ENCODE data around the gene TRPM3.

TRPM3 gene

DNA sequence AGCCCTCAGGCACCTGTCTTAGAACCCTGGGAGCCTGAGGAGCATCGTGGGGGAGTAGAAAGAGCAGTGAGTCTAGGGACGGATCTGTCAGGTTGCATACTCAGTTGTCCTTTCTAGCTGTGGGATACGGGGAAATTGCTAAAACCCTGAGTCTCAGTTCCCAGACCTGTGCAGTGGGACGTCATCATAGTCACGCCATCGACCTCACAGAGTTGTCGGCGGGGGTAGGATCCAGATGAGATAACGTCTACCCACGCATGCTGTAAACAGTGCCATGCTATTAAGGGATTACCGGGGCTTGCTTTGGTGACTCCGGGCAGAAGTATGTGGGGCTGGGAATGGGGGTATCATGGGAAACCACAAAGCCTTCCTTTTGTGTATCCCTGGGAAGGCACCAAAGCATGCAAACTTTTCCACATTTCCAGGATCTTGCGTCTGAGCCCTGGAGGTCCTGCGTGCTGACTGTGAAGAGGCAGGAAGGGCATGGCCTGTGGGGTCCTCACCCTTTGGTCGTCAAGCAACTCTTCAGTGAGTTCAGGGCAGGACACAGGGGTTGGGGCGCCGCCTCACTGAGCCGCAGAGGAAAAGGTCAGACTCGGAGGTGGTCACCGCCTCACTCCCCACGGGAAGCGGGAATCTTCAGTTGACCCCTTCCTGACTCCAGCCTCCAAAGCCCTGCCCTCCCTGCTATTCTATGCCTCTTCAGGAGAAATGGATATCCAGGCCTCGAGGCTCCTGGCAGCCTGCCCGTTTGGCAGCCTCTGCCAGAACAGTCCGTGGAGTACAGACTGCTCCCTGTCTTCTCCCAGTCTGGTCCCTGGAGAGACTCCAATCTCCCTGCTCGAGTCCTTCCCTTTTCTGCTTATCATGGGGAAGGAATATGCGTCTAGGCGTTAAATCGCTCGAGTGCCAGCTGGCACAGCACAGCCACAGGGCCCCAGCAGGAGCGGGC is 520.1 kb downstream of the TRPM3 start:
- H3K27ac ChIP-seq (ENCODE audit: low read length), result no peak overlapping the region
- TF ChIP-seq EZH2phosphoT487 (IDR thresholded peaks at IDR 0.05; ENCODE audit: low read depth), result no peak
- TF ChIP-seq CTCF (IDR thresholded peaks at IDR 0.05; ENCODE audit: low read depth, low read length), result no peak
- no peaks in the 10 kb centered on the region; the same call in 1 of the 2 replicates for H3K27me3 ChIP-seq (ENCODE audit: low read depth, low read length)
- no peak overlapping the region for H2AFZ ChIP-seq (ENCODE audit: low read depth, low read length)
- H3K4me3 ChIP-seq (ENCODE audit: low read length), result no peak overlapping the region
- no peaks in the 10 kb centered on the region for H3K79me2 ChIP-seq (ENCODE audit: low read length)
- no peaks in the 10 kb centered on the region for H4K20me1 ChIP-seq (ENCODE audit: insufficient read depth, low read length)
- H3K36me3 ChIP-seq (replicated peaks; ENCODE audit: low read depth, low read length), result no peaks in the 10 kb centered on the region
- H3K9me3 ChIP-seq (ENCODE audit: insufficient read depth, low read length), result no peaks in the 10 kb centered on the region
- peaks cover 13% of the 10 kb centered on the region for H3K4me1 ChIP-seq (ENCODE audit: low read length)
- H3K4me2 ChIP-seq (ENCODE audit: low read length), result no peak overlapping the region; the same call in 1 of the 2 replicates
- H3K9ac ChIP-seq (ENCODE audit: low read length), result no peak overlapping the region

DNA sequence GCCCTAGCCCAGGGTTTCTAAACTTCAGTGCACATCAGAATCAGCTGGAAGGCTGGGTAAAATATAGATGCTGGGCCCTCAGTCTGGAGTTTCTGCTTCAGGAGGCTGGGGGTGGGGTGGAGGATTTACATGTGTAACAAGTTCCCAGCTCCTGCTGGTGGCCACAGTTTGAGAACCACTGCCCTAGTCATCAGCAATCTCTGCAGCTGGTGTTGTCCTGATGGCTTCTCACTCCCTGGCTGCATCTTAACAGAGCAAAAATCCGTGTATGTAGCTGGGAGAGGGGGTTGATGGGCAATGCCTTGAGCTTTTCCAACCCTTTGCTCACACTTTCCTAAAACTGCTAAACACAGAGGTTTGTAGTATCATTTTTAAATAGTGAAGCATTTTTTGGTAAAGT is 520.9 kb downstream of the TRPM3 start:
- no peak overlapping the region for H3K27ac ChIP-seq (ENCODE audit: low read length)
- no peaks in the 10 kb centered on the region for H3K79me2 ChIP-seq (ENCODE audit: low read length)
- no peaks in the 10 kb centered on the region for H3K36me3 ChIP-seq (replicated peaks; ENCODE audit: low read depth, low read length)
- H3K27me3 ChIP-seq (ENCODE audit: low read depth, low read length), result no peaks in the 10 kb centered on the region; the same call in 1 of the 2 replicates
- H3K9ac ChIP-seq (ENCODE audit: low read length), result no peak overlapping the region
- H2AFZ ChIP-seq (ENCODE audit: low read depth, low read length), result no peak overlapping the region
- H3K9me3 ChIP-seq (ENCODE audit: insufficient read depth, low read length), result no peaks in the 10 kb centered on the region
- no peaks in the 10 kb centered on the region for H4K20me1 ChIP-seq (ENCODE audit: insufficient read depth, low read length)
- H3K4me1 ChIP-seq (ENCODE audit: low read length), result peaks cover 13% of the 10 kb centered on the region
- no peak overlapping the region for H3K4me3 ChIP-seq (ENCODE audit: low read length)
- H3K4me2 ChIP-seq (ENCODE audit: low read length), result no peak overlapping the region; the same call in 1 of the 2 replicates
- TF ChIP-seq EZH2phosphoT487 (IDR thresholded peaks at IDR 0.05; ENCODE audit: low read depth) (no peak), CTCF (IDR thresholded peaks at IDR 0.05; ENCODE audit: low read depth, low read length) (no peak)

DNA sequence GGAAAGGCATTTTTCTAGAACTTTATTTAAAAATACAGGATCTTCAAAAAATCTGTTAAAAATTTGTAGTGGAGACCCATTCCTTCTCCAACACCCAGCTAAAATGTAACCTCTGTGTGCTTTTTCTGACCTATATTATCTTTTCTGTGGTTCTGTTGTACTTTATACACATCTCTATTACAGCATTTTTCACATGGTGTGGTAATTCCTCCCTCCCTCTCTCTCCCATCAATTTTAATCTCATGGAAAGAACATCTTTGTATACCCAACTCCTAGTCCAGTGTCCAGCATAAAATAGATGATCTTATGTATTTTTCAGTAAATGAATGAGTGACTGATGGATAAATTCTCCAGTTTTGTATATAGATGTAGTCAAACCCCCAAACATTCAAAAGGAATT is 523.5 kb downstream of the TRPM3 start:
- Histone ChIP-seq H3K9ac (ENCODE audit: low read length) (no peak overlapping the region), H3K27ac (ENCODE audit: low read length) (no peak overlapping the region), H3K4me1 (ENCODE audit: low read length) (peaks cover 11% of the 10 kb centered on the region), H3K36me3 (replicated peaks; ENCODE audit: low read depth, low read length) (no peaks in the 10 kb centered on the region), H3K27me3 (ENCODE audit: low read depth, low read length) (no peaks in the 10 kb centered on the region; the same call in 1 of the 2 replicates), H4K20me1 (ENCODE audit: insufficient read depth, low read length) (no peaks in the 10 kb centered on the region), H3K4me3 (ENCODE audit: low read length) (no peak overlapping the region), H2AFZ (ENCODE audit: low read depth, low read length) (no peak overlapping the region), H3K9me3 (ENCODE audit: insufficient read depth, low read length) (no peaks in the 10 kb centered on the region), H3K79me2 (ENCODE audit: low read length) (no peaks in the 10 kb centered on the region), H3K4me2 (ENCODE audit: low read length) (no peak overlapping the region)
- TF ChIP-seq EZH2phosphoT487 (IDR thresholded peaks at IDR 0.05; ENCODE audit: low read depth) (no peak), CTCF (IDR thresholded peaks at IDR 0.05; ENCODE audit: low read depth, low read length) (no peak)

DNA sequence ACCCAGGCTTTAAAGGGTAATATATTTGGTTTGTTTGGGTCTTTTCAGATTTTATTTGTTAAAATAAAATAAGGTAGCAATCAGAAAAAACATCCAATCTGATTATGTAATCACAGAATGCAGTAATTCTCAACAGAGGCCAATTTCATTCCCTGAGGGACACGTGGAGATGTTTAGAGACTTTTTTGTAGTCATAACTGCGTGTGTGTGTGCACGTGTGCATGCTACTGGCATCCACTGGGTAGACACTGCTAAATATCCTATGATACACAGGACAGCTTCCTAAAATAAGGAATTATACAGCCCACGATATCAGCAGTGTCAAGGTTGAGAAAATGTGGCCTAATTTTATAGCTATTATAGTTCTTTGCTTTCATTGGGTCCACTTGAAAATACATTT is 526.2 kb downstream of the TRPM3 start:
- no peaks in the 10 kb centered on the region for H4K20me1 ChIP-seq (ENCODE audit: insufficient read depth, low read length)
- no peaks in the 10 kb centered on the region for H3K79me2 ChIP-seq (ENCODE audit: low read length)
- H3K4me1 ChIP-seq (ENCODE audit: low read length), result no peaks in the 10 kb centered on the region
- H3K9ac ChIP-seq (ENCODE audit: low read length), result no peak overlapping the region
- no peak overlapping the region for H3K27ac ChIP-seq (ENCODE audit: low read length)
- H3K4me3 ChIP-seq (ENCODE audit: low read length), result no peak overlapping the region
- H3K4me2 ChIP-seq (ENCODE audit: low read length), result no peak overlapping the region
- TF ChIP-seq EZH2phosphoT487 (IDR thresholded peaks at IDR 0.05; ENCODE audit: low read depth), result no peak
- H3K36me3 ChIP-seq (replicated peaks; ENCODE audit: low read depth, low read length), result no peaks in the 10 kb centered on the region
- no peaks in the 10 kb centered on the region for H3K9me3 ChIP-seq (ENCODE audit: insufficient read depth, low read length)
- no peaks in the 10 kb centered on the region; the same call in 1 of the 2 replicates for H3K27me3 ChIP-seq (ENCODE audit: low read depth, low read length)
- no peak overlapping the region for H2AFZ ChIP-seq (ENCODE audit: low read depth, low read length)

Data from OCI-LY3 (cell line).